HCT116 (cell line): Measurements from ENCODE around the gene SLCO2A1.

ENCODE experiments used
- ATF3 ChIP-seq: IDR thresholded peaks from 2 replicates; pipeline ENCODE4 v1.6.1; 2012
- CBX3 ChIP-seq: IDR thresholded peaks from 2 replicates; pipeline ENCODE4 v1.6.1; 2012; ENCODE audit warnings: low read depth
- CTCF ChIP-seq, 3 experiments: fragments of 200-600 bp in 1 of 3; sonication (generic) in 1 of 3; IDR thresholded peaks in 2 of 3; conservative IDR thresholded peaks in 1 of 3; 2 replicates each; pipeline ENCODE4 v1.5.1; 2012 to 2017; ENCODE audit warnings: low read depth in 2 of 3, low read length in 2 of 3, antibody characterized with exemption in 1 of 3, borderline replicate concordance in 1 of 3, control low read depth in 1 of 3, mild to moderate bottlenecking in 1 of 3, mixed read lengths in 1 of 3, mixed run types in 1 of 3, moderate library complexity in 1 of 3; ENCODE audit not compliant: insufficient read depth in 1 of 3
- EGR1 ChIP-seq: IDR thresholded peaks from 2 replicates; pipeline ENCODE4 v1.6.1; 2012; ENCODE audit warnings: low read depth
- EZH2 ChIP-seq: fragments of 200-600 bp; sonication (generic); IDR thresholded peaks from 2 replicates; pipeline ENCODE4 v1.6.1; 2017; ENCODE audit warnings: antibody characterized with exemption, mixed run types
- POLR2A ChIP-seq: IDR thresholded peaks from 2 replicates; pipeline ENCODE4 v1.7.0; 2011; ENCODE audit warnings: borderline replicate concordance; ENCODE audit not compliant: insufficient read depth, insufficient read length; ENCODE audit errors: extremely low read depth
- POLR2AphosphoS5 ChIP-seq: IDR thresholded peaks from 2 replicates; pipeline ENCODE4 v1.6.1; 2011; ENCODE audit warnings: mild to moderate bottlenecking, low read depth, low read length, moderate library complexity
- RAD21 ChIP-seq: IDR thresholded peaks from 2 replicates; pipeline ENCODE4 v1.6.1; 2012; ENCODE audit warnings: low read depth, mild to moderate bottlenecking
- REST ChIP-seq: IDR thresholded peaks from 2 replicates; pipeline ENCODE4 v1.6.1; 2012; ENCODE audit warnings: low read depth
- SP1 ChIP-seq: IDR thresholded peaks from 2 replicates; pipeline ENCODE4 v1.6.1; 2012; ENCODE audit warnings: low read depth
- TCF7L2 ChIP-seq: IDR thresholded peaks from 2 replicates; pipeline ENCODE4 v1.7.0; 2011; ENCODE audit warnings: borderline replicate concordance, inconsistent platforms; ENCODE audit not compliant: insufficient read depth, insufficient read length; ENCODE audit errors: extremely low read depth
- YY1 ChIP-seq: IDR thresholded peaks from 2 replicates; pipeline ENCODE4 v1.6.1; 2011; ENCODE audit warnings: low read length, low read depth, moderate library complexity, mild to moderate bottlenecking; ENCODE audit not compliant: insufficient replicate concordance; ENCODE audit errors: extremely low read depth
- ZFX ChIP-seq: fragments of 450-650 bp; IDR thresholded peaks from 2 replicates; pipeline ENCODE4 v1.6.1; 2017
- ZNF274 ChIP-seq: fragments of 200-500 bp; sonication (Bioruptor generic); IDR thresholded peaks from 2 replicates; pipeline ENCODE4 v1.6.1; 2014; ENCODE audit warnings: mild to moderate bottlenecking, low read depth, low read length, inconsistent platforms

GRCh38 chr3:134029734-134030378 lies at the start of gene SLCO2A1:
- no peak for TF ChIP-seq POLR2A
- no peak for TF ChIP-seq CBX3
- TF ChIP-seq CTCF (IDR thresholded peaks at IDR 0.05 in 2 of 3, conservative IDR thresholded peaks at IDR 0.05 in 1 of 3; ENCODE audit: borderline replicate concordance in 1 of 3, insufficient read depth in 1 of 3, low read depth in 2 of 3, low read length in 2 of 3) = no peak
- no peak for TF ChIP-seq EGR1
- TF ChIP-seq EZH2 = no peak
- TF ChIP-seq YY1 = no peak
- no peak for TF ChIP-seq SP1
- no peak for TF ChIP-seq ATF3
- TF ChIP-seq ZNF274 = no peak
- TF ChIP-seq REST = no peak
- no peak for TF ChIP-seq POLR2AphosphoS5
- TF ChIP-seq RAD21 = no peak
- TF ChIP-seq ZFX = no peak
- no peak for TF ChIP-seq TCF7L2
